Prostate gland (tissue), 2 donors: ENCODE measurements around the gene MAPK8IP3.

Source experiments
- POLR2AphosphoS5 ChIP-seq: sonication (generic); formaldehyde crosslinking; IDR thresholded peaks from one replicate; pipeline ENCODE4 v1.6.1; 2017; ENCODE audit warnings: antibody characterized with exemption
- TF ChIP-seq, protein P1 (sequence below), 4 experiments: fragments of 200-600 bp in 2 of 4; fragments of 450-650 bp in 2 of 4; sonication (generic) in 2 of 4; IDR thresholded peaks; 1 replicate in 3 of 4; 2 replicates in 1 of 4; pipeline ENCODE4 v1.5.1; 2016 to 2019; ENCODE audit warnings: antibody characterized with exemption in 4 of 4, mild to moderate bottlenecking in 2 of 4, moderate library complexity in 2 of 4

DNA sequence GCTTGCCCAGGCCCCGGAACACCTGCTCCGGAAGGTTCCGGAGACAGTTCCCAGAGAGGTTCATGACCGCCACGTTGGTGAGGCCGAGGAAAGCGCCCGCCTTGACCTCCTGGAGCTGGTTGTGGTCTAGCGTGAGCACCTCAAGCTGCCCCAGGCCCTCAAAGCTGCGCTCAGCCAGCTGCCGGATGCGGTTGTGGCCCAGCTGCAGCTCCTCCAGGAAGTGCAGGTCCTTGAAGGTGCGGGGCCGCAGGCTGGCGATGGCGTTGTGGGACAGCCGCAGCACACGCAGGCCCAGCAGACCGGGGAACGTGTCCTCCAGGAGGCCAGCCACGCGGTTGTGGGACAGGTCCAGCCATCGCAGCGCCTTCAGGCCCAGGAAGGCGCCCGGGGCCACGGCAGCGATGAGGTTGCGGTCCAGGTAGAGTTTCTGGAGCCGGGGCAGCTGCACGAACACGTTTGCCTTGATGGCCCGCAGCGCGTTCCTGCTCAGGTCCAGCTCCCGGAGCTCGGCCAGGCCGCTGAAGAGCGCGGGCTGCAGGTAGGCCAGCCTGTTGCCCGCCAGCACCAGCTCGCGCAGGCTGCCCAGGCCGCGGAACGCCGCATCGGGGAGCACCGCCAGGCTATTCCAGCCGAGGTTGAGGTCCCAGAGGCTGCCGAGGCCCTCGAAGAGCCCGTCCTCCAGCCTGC lies 85.4 kb downstream of the MAPK8IP3 start:
- TF ChIP-seq, protein P1, sequence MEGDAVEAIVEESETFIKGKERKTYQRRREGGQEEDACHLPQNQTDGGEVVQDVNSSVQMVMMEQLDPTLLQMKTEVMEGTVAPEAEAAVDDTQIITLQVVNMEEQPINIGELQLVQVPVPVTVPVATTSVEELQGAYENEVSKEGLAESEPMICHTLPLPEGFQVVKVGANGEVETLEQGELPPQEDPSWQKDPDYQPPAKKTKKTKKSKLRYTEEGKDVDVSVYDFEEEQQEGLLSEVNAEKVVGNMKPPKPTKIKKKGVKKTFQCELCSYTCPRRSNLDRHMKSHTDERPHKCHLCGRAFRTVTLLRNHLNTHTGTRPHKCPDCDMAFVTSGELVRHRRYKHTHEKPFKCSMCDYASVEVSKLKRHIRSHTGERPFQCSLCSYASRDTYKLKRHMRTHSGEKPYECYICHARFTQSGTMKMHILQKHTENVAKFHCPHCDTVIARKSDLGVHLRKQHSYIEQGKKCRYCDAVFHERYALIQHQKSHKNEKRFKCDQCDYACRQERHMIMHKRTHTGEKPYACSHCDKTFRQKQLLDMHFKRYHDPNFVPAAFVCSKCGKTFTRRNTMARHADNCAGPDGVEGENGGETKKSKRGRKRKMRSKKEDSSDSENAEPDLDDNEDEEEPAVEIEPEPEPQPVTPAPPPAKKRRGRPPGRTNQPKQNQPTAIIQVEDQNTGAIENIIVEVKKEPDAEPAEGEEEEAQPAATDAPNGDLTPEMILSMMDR (IDR thresholded peaks at IDR 0.05), result no peak
- no peak for TF ChIP-seq POLR2AphosphoS5
